Aorta (tissue), 5 donors: ENCODE measurements around the gene PM20D1. TPM values are rescaled to one million over a fixed set of nuclear protein-coding genes. Genes with fewer than 3 reads are reported as not detected.

Source experiments
- ATAC-seq: fragments of 200-7000 bp; cut with Tn5 transposase; one replicate; pipeline ENCODE4 v1.9.1; 2022; ENCODE audit warnings: moderate library complexity; ENCODE audit not compliant: low FRiP score
- DNase-seq, 2 donors: peaks; one replicate each; pipeline ENCODE4 v3.0.0-alpha.2; 2020
- H3K27ac ChIP-seq, 2 donors: one replicate each; pipeline ENCODE4 v1.5.1; 2013; ENCODE audit warnings: low read length in 2 of 2, mild to moderate bottlenecking in 2 of 2, moderate library complexity in 2 of 2, control low read depth in 1 of 2, inconsistent platforms in 1 of 2, low read depth in 1 of 2
- H3K27me3 ChIP-seq, 2 donors: one replicate each; pipeline ENCODE4 v1.6.1; 2013; ENCODE audit warnings: control low read depth in 1 of 2, low read length in 1 of 2, mild to moderate bottlenecking in 1 of 2, moderate library complexity in 1 of 2; ENCODE audit not compliant: insufficient read depth in 2 of 2, control insufficient read depth in 1 of 2
- H3K36me3 ChIP-seq, 2 donors: one replicate each; pipeline ENCODE4 v1.6.1; 2013; ENCODE audit warnings: control low read depth in 1 of 2, low read length in 1 of 2, mild to moderate bottlenecking in 1 of 2; ENCODE audit not compliant: insufficient read depth in 2 of 2, control insufficient read depth in 1 of 2
- H3K4me1 ChIP-seq, 2 donors: one replicate each; pipeline ENCODE4 v1.6.1; 2013; ENCODE audit warnings: low read length in 2 of 2, control low read depth in 1 of 2, mild to moderate bottlenecking in 1 of 2, moderate library complexity in 1 of 2; ENCODE audit not compliant: insufficient read depth in 2 of 2, control insufficient read depth in 1 of 2
- H3K4me3 ChIP-seq, 2 donors: one replicate each; pipeline ENCODE4 v1.5.1; 2013; ENCODE audit warnings: low read length in 2 of 2, control low read depth in 1 of 2, mild to moderate bottlenecking in 1 of 2
- H3K9me3 ChIP-seq: one replicate; pipeline ENCODE4 v1.6.1; 2013; ENCODE audit warnings: mild to moderate bottlenecking, low read length; ENCODE audit not compliant: control insufficient read depth
- WGBS, 2 donors: extraction: QIAGEN DNeasy Blood & Tissue Kit; methylation state at CpG; one replicate each; pipeline ENCODE4 v1.1.7; 2013; 5-methylcytosine and 5-hydroxymethylcytosine counted together
- intact Hi-C, 2 donors: fragments of 100-400 bp; cut with DNase I; formaldehyde crosslinking; loops; one replicate each; pipeline versions ENCODE4 v1.14.2 to v1.15.0; 2022
- polyA plus RNA-seq, 2 donors: library from polyadenylated mRNA; stranded (reverse); fragments of 200-250 nt; gene quantifications; one replicate each; pipeline ENCODE4 v1.2.3, GENCODE V29; 2013
- total RNA-seq, 2 donors: library from RNA; stranded (reverse); fragmentation: NEBNext Ultra II Directional; extraction: Animal tissue kit (Norgen Biotek cat#: 25700); gene quantifications; one replicate each; pipeline ENCODE4 v1.2.1, GENCODE V29; 2021
- donor health status: healthy with polysubstance abuse.
- donor health status: Bipolar disorder and iron deficiency.
- donor health status: DM: no; HTN: no; CAD: no.
- donor health status: DM: no; HTN: no; CAD: no.
- donor health status: DM: yes; HTN: yes; CAD: no.

PM20D1 gene
- total and polyA plus RNA-seq, 4 donors = 0.19 to 1.1 (median 0.63) TPM; not detected in 1

DNA sequence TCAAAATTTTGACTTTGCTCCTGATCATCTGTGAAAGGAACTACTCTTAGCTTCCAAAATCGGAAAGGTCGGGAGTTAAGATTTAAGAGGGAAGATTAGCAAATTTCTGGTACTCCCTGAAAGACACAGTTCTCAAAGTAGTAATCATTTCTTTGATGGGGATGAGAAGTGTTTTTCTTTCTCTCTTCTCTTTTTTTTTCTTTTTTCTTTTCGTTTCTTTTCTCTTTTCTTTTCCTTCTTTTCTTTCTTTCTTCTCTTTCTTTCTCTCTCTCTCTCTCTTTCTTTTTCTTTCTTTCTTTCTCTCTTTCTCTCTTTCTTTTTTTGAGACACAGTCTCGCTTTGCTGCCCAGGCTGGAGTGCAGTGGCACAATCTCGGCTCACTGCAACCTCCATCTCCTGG is 69.6 kb downstream of the PM20D1 start:
- Histone ChIP-seq H3K27ac (no peak overlapping the region), H3K9me3 (no peaks in the 10 kb centered on the region), H3K4me1 (no peaks in the 10 kb centered on the region), H3K4me3 (no peak overlapping the region), H3K27me3 (no peaks in the 10 kb centered on the region), H3K36me3 (no peaks in the 10 kb centered on the region)
- DNase-seq = no peak
- ATAC-seq = no peak
- 93 to 94% methylated on average over 5 of the region's 5 CpGs for WGBS, 2 donors
- intact Hi-C loops = no loop called here

Other genes with a start within 250 kb of the PM20D1 start
- gene ELK4, start 218.1 kb downstream of the PM20D1 start, total RNA-seq = 10 to 100 TPM; 66.1 to 90.4 TPM
- gene ELK4, start 218.1 kb downstream of the PM20D1 start, polyA plus RNA-seq = 1 to 10 TPM; 6.0 to 6.5 TPM
- 1 to 10 TPM; 4.8 to 7.0 TPM for gene SLC45A3, start 169.6 kb downstream of the PM20D1 start, total RNA-seq
- 10 to 100 TPM in 1 of 2 donors, 1 to 10 TPM in 1; 3.0 to 14.1 TPM for gene SLC45A3, start 169.6 kb downstream of the PM20D1 start, polyA plus RNA-seq
- 100 to 1,000 TPM; 145 to 158 TPM for gene NUCKS1, start 100.0 kb downstream of the PM20D1 start, total RNA-seq
- gene NUCKS1, start 100.0 kb downstream of the PM20D1 start, polyA plus RNA-seq = 10 to 100 TPM; 47.1 to 47.6 TPM
- 10 to 100 TPM; 19.5 to 38.9 TPM for gene RAB29, start 74.7 kb downstream of the PM20D1 start, total RNA-seq
- gene RAB29, start 74.7 kb downstream of the PM20D1 start, polyA plus RNA-seq = 10 to 100 TPM; 27.2 to 36.8 TPM
- 10 to 100 TPM; 36.2 to 40.3 TPM for gene SLC41A1, start 36.9 kb downstream of the PM20D1 start, total RNA-seq
- 10 to 100 TPM in 1 of 2 donors, 1 to 10 TPM in 1; 7.3 to 24.7 TPM for gene SLC41A1, start 36.9 kb downstream of the PM20D1 start, polyA plus RNA-seq
- under 1 TPM in 1 of 2 donors, not detected in 1; 0.18 TPM for gene SLC26A9, start 93.3 kb upstream of the PM20D1 start, total RNA-seq
- under 1 TPM; 0.13 to 0.18 TPM for gene SLC26A9, start 93.3 kb upstream of the PM20D1 start, polyA plus RNA-seq
- gene RAB7B, start 153.3 kb upstream of the PM20D1 start, total RNA-seq = 10 to 100 TPM in 1 of 2 donors, 1 to 10 TPM in 1; 1.7 to 11.4 TPM
- 1 to 10 TPM; 2.5 to 7.9 TPM for gene RAB7B, start 153.3 kb upstream of the PM20D1 start, polyA plus RNA-seq
- gene CTSE, start 173.8 kb upstream of the PM20D1 start, total RNA-seq = under 1 TPM in 1 of 2 donors, not detected in 1; 0.69 TPM
- 10 to 100 TPM in 1 of 2 donors, under 1 TPM in 1; 0.26 to 18.9 TPM for gene CTSE, start 173.8 kb upstream of the PM20D1 start, polyA plus RNA-seq
- 1 to 10 TPM in 1 of 2 donors, under 1 TPM in 1; 0.84 to 3.3 TPM for gene RHEX, start 203.0 kb upstream of the PM20D1 start, total RNA-seq
- gene RHEX, start 203.0 kb upstream of the PM20D1 start, polyA plus RNA-seq = not detected